Sigmoid colon (tissue), 4 donors: ENCODE data around the gene APOB.

Experiments
- EP300 ChIP-seq, 4 donors: sonication (generic); formaldehyde crosslinking; IDR thresholded peaks; one replicate each; pipeline ENCODE4 v1.6.1; 2017; ENCODE audit warnings: antibody characterized with exemption in 4 of 4
- POLR2A ChIP-seq, 2 donors: fragments of 450-650 bp; IDR thresholded peaks; one replicate each; pipeline ENCODE4 v1.6.1; 2016; ENCODE audit warnings: antibody characterized with exemption in 2 of 2, mild to moderate bottlenecking in 2 of 2, moderate library complexity in 2 of 2
- POLR2AphosphoS5 ChIP-seq, 4 donors: sonication (generic); formaldehyde crosslinking; IDR thresholded peaks; one replicate each; pipeline ENCODE4 v1.6.1; 2017; ENCODE audit warnings: antibody characterized with exemption in 4 of 4
- TF ChIP-seq, protein P1 (sequence below), 4 experiments: fragments of 450-650 bp in 3 of 4; fragments of 200-600 bp in 1 of 4; IDR thresholded peaks; one replicate each; pipeline ENCODE4 v1.5.1; 2016 to 2019; ENCODE audit warnings: antibody characterized with exemption in 4 of 4, mild to moderate bottlenecking in 3 of 4, moderate library complexity in 2 of 4

DNA sequence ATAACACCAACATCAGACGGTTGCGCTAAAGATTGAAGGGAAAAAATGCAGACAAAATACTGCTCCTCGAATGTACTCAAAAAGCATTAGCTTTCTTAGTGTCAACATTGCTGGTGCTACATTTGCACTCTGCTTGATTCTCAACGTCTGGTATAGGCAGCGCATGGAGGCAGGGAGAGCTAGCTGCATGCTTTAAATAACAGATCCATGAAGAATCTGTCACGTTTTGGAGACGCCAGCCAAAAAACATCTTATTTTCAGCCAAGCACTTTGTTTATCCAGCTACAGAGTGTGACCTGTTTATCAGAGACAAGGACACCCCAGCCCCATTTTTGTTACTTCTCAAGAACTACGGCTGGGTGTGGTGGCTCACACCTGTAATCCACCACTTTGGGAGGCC is 59.5 kb downstream of the APOB start:
- TF ChIP-seq, protein P1, sequence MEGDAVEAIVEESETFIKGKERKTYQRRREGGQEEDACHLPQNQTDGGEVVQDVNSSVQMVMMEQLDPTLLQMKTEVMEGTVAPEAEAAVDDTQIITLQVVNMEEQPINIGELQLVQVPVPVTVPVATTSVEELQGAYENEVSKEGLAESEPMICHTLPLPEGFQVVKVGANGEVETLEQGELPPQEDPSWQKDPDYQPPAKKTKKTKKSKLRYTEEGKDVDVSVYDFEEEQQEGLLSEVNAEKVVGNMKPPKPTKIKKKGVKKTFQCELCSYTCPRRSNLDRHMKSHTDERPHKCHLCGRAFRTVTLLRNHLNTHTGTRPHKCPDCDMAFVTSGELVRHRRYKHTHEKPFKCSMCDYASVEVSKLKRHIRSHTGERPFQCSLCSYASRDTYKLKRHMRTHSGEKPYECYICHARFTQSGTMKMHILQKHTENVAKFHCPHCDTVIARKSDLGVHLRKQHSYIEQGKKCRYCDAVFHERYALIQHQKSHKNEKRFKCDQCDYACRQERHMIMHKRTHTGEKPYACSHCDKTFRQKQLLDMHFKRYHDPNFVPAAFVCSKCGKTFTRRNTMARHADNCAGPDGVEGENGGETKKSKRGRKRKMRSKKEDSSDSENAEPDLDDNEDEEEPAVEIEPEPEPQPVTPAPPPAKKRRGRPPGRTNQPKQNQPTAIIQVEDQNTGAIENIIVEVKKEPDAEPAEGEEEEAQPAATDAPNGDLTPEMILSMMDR (IDR thresholded peaks at IDR 0.05), result no peak
- TF ChIP-seq POLR2AphosphoS5 (IDR thresholded peaks at IDR 0.05), result no peak
- no peak for TF ChIP-seq POLR2A (IDR thresholded peaks at IDR 0.05)
- no peak for TF ChIP-seq EP300 (IDR thresholded peaks at IDR 0.05)
